SK-N-SH treated with all-trans-retinoic acid at 6 μM for 48 hours (cell line): ENCODE data around the gene ZNF610.
"Not testable (repeated sequence)": the region's sequence is repeated elsewhere in the genome, so short reads cannot be mapped to it uniquely, and the experiment has no call there.

Source experiments
- ATAC-seq: fragments of 200-7000 bp; cut with Tn5 transposase; 3 replicates; pipeline ENCODE4 v1.9.1; 2020; ENCODE audit warnings: mild to moderate bottlenecking, moderate library complexity
- ARNTL ChIP-seq: fragments of 450-650 bp; formaldehyde crosslinking; IDR thresholded peaks from 2 replicates; pipeline ENCODE4 v1.5.0; 2020; ENCODE audit warnings: low read depth, mild to moderate bottlenecking, moderate library complexity, borderline replicate concordance
- BACH2 ChIP-seq: fragments of 250-450 bp; sonication (Bioruptor Pico); IDR thresholded peaks from 2 replicates; pipeline ENCODE4 v1.9.0; 2021; ENCODE audit warnings: mild to moderate bottlenecking, borderline replicate concordance
- CREB5 ChIP-seq: fragments of 250-450 bp; sonication (Bioruptor Pico); IDR thresholded peaks from 2 replicates; pipeline ENCODE4 v1.5.1; 2020; ENCODE audit warnings: low read depth, mild to moderate bottlenecking, moderate library complexity
- ESRRG ChIP-seq: fragments of 250-450 bp; sonication (Bioruptor Pico); IDR thresholded peaks from 2 replicates; pipeline ENCODE4 v1.6.1; 2021; ENCODE audit warnings: mild to moderate bottlenecking
- ISL1 ChIP-seq: fragments of 250-450 bp; sonication (Bioruptor Pico); IDR thresholded peaks from 2 replicates; pipeline ENCODE4 v2.1.2; 2022; ENCODE audit warnings: mild to moderate bottlenecking, moderate library complexity
- PATZ1 ChIP-seq: fragments of 250-450 bp; sonication (Bioruptor Pico); IDR thresholded peaks from 2 replicates; pipeline ENCODE4 v1.8.0; 2020; ENCODE audit warnings: mild to moderate bottlenecking, moderate library complexity, borderline replicate concordance
- POU6F1 ChIP-seq: fragments of 250-450 bp; sonication (Bioruptor Pico); IDR thresholded peaks from 2 replicates; pipeline ENCODE4 v1.8.0; 2021; ENCODE audit warnings: low read depth, mild to moderate bottlenecking, moderate library complexity, borderline replicate concordance
- RARB ChIP-seq: fragments of 250-450 bp; sonication (Bioruptor Pico); IDR thresholded peaks from 2 replicates; pipeline ENCODE4 v1.8.0; 2021; ENCODE audit warnings: mild to moderate bottlenecking, moderate library complexity
- TCF4 ChIP-seq: fragments of 250-450 bp; sonication (Bioruptor Pico); IDR thresholded peaks from 2 replicates; pipeline ENCODE4 v1.8.0; 2021; ENCODE audit warnings: mild to moderate bottlenecking, moderate library complexity, borderline replicate concordance
- TOX ChIP-seq: fragments of 250-450 bp; sonication (Bioruptor Pico); IDR thresholded peaks from 2 replicates; pipeline ENCODE4 v1.8.0; 2021; ENCODE audit warnings: mild to moderate bottlenecking, moderate library complexity, borderline replicate concordance
- TSHZ2 ChIP-seq: fragments of 250-450 bp; sonication (Bioruptor Pico); IDR thresholded peaks from 2 replicates; pipeline ENCODE4 v1.5.0; 2020; ENCODE audit warnings: mild to moderate bottlenecking, moderate library complexity
- ZC3H10 ChIP-seq: fragments of 250-450 bp; sonication (Bioruptor Pico); IDR thresholded peaks from 2 replicates; pipeline ENCODE4 v1.5.1; 2021; ENCODE audit warnings: mild to moderate bottlenecking, moderate library complexity
- ZFP3 ChIP-seq: fragments of 250-450 bp; sonication (Bioruptor Pico); IDR thresholded peaks from 2 replicates; pipeline ENCODE4 v1.5.0; 2020; ENCODE audit warnings: mild to moderate bottlenecking, moderate library complexity
- ZFP30 ChIP-seq: fragments of 450-650 bp; formaldehyde crosslinking; IDR thresholded peaks from 2 replicates; pipeline ENCODE4 v1.5.0; 2022; ENCODE audit warnings: mild to moderate bottlenecking, moderate library complexity
- ZNF565 ChIP-seq: fragments of 450-650 bp; formaldehyde crosslinking; conservative IDR thresholded peaks from 2 replicates; pipeline ENCODE4 v1.5.0; 2020; ENCODE audit warnings: low read depth, mild to moderate bottlenecking, moderate library complexity
- ZNF70 ChIP-seq: fragments of 450-650 bp; formaldehyde crosslinking; IDR thresholded peaks from 2 replicates; pipeline ENCODE4 v1.5.0; 2020; ENCODE audit warnings: mild to moderate bottlenecking, moderate library complexity
- ZNF8 ChIP-seq: fragments of 450-650 bp; formaldehyde crosslinking; IDR thresholded peaks from 2 replicates; pipeline ENCODE4 v1.5.0; 2020; ENCODE audit warnings: mild to moderate bottlenecking, moderate library complexity

The ZNF610 gene

GRCh38 chr19:52322429-52322828 lies 13.6 kb upstream of the ZNF610 start:
- no peak for ATAC-seq
- no peak for TF ChIP-seq TCF4 (CRISPR knock-in tag)
- no peak for TF ChIP-seq ZFP30 (CRISPR knock-in tag)
- TF ChIP-seq ZNF70 (CRISPR knock-in tag) = no peak
- TF ChIP-seq ZFP3 = no peak
- no peak for TF ChIP-seq TSHZ2 (CRISPR knock-in tag)
- TF ChIP-seq, all 23 proteins: peak for 0

- TF ChIP-seq ZNF565 (CRISPR knock-in tag) = no peak
- no peak for TF ChIP-seq ZC3H10 (CRISPR knock-in tag)
- TF ChIP-seq ZFP3 = no peak
- no peak for TF ChIP-seq ZNF70 (CRISPR knock-in tag)
- no peak for TF ChIP-seq PATZ1 (CRISPR knock-in tag)
- no peak for TF ChIP-seq ISL1 (CRISPR knock-in tag)
- no peak for TF ChIP-seq ARNTL (CRISPR knock-in tag)
- no peak for TF ChIP-seq TCF4 (CRISPR knock-in tag)
- no peak for TF ChIP-seq BACH2
- no peak for TF ChIP-seq CREB5
- no peak for TF ChIP-seq TOX (CRISPR knock-in tag)
- no peak for TF ChIP-seq POU6F1 (CRISPR knock-in tag)
- TF ChIP-seq RARB (CRISPR knock-in tag) = no peak
- TF ChIP-seq ZNF8 = no peak
- no peak for ATAC-seq
Measured at GRCh38 chr19:52331757-52332156, 4.3 kb upstream of the ZNF610 start.

- ATAC-seq = peak; percentile 33; the same call in 2 of the 3 replicates
- TF ChIP-seq ZFP3 (no peak), CREB5 (no peak), ESRRG (CRISPR knock-in tag) (no peak), BACH2 (no peak), ZFP30 (CRISPR knock-in tag) (no peak), ZNF8 (no peak), ZC3H10 (CRISPR knock-in tag) (no peak)
Measured at GRCh38 chr19:52335768-52336116, 301 bp upstream of the ZNF610 start.

- peak; percentile 54 for ATAC-seq
Measured at GRCh38 chr19:52336791-52337381, 843 bp downstream of the ZNF610 start.

GRCh38 chr19:52339022-52339421 lies 3.0 kb downstream of the ZNF610 start:
- ATAC-seq = not testable (repeated sequence)

More at GRCh38 chr19:52336791-52337381, 843 bp downstream of the ZNF610 start:
- TF ChIP-seq RARB (CRISPR knock-in tag) (no peak), TCF4 (CRISPR knock-in tag) (no peak), ZNF8 (no peak), ZFP30 (CRISPR knock-in tag) (no peak)
